ENCODE data around the gene MBD5.

The MBD5 gene

DNA sequence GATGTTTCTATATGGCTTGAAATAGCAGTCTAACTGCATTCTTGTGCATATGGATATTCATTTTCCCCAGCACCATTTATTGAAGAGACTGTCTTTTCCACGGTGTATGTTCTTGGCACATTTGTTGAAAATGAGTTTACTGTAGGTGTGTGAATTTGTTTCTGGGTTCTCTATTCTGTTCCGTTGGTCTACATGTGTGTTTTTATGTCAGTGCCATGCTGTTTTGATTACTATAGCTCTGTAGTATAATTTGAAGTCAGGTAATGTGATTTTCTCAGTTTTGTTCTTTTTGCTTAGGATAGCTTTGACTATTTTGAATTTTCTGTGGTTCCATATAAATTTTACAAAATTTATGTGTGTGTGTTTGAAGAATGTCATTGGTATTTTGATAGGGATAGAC is 201.0 kb downstream of the MBD5 start:
- no peak for DNase-seq (ENCODE audit: low spot score)

DNA sequence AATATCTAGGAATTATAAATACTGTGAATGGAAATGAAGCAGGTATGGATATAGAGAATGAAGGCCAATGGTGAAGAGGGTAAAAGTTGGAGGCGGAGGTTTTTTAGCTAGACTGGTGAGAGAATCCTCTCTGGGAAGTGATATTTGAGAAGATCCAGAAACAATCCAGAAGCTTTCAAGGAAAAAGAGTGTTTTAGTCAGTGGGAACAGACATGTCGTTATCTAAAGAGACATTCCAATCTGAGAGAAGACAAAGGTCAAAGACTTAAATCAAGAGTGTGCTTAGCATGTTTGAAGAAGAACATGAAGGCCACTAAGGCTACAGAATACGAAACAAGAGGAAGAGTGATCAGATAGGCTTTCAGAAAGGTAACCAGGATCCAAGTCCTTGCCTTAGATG is 211.0 kb downstream of the MBD5 start:
- no peak for DNase-seq (ENCODE audit: low spot score)

DNA sequence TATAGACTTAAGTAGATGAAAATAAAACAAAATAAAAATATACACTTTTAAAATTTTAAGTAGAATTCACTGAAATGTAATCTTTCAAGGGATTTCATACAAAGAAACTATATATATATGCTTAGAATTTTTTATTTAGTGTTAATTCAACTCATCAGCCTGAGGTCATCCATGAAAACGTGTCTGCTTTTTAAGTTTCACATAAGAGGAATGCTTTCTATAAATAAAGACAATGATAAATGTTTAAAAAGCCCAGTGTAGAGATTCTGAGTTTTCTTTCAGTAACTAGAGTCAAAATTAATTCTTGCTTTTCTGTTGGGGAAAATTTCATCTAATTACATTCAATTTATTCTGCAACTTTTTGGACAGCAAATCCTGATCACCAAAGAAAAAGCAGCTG is 213.3 kb downstream of the MBD5 start:
- DNase-seq (ENCODE audit: low spot score) = no peak

DNA sequence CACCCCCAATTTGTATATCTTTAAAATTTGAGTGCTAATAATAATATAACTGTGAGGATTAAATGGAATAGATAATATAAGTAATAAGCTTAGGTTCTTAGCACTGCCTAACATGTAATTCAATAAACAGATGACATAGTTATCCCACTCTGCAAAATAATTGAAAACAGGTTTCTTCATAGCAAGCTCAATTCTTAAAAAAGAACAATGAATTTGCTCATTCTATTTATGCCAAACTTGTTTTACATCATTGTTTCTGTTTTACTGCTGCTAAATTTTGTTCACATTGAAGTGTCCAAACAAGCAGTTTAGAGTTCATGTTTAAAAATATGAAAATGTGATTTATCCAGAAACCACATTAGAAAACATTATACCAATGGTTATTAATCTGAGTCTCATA is 217.0 kb downstream of the MBD5 start:
- no peak for DNase-seq (ENCODE audit: low spot score)

DNA sequence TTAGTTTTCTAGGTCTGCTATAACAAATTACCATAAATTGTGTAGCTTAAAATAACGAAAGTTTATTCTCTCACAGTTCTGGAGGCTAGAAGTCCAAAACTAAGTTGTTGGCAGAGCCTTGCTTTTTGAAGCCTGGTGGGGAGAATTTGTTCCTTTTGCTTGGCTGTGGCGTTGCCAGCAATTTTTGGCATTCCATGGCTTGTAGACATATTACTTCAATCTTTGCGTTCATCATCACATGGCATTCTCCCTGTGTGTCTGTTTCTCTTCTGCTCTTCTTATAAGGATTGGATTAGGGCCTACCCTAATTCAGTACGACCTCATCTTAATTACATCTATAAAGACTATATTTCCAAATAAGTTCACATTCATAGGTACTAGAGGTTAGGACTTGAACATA is 217.7 kb downstream of the MBD5 start:
- DNase-seq (ENCODE audit: low spot score) = no peak

DNA sequence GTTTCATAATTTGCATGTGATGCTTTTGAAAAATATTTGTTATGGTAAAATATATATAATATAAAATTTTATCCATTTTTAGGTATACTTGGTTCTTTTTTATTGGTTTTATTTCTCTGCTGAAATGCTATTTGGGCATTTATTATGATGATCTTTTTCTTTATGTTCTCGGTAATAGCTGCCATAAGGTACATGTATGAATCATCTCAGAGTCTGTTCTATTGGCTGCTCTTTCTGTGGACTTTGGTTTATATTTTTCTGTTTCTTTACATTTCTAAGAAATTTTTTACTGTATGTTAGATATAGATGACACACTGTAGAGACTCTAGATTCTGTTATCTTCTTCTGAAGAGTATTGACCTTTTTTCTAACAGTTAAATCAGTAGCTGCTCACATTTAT is 219.9 kb downstream of the MBD5 start:
- no peak for DNase-seq (ENCODE audit: low spot score)

DNA sequence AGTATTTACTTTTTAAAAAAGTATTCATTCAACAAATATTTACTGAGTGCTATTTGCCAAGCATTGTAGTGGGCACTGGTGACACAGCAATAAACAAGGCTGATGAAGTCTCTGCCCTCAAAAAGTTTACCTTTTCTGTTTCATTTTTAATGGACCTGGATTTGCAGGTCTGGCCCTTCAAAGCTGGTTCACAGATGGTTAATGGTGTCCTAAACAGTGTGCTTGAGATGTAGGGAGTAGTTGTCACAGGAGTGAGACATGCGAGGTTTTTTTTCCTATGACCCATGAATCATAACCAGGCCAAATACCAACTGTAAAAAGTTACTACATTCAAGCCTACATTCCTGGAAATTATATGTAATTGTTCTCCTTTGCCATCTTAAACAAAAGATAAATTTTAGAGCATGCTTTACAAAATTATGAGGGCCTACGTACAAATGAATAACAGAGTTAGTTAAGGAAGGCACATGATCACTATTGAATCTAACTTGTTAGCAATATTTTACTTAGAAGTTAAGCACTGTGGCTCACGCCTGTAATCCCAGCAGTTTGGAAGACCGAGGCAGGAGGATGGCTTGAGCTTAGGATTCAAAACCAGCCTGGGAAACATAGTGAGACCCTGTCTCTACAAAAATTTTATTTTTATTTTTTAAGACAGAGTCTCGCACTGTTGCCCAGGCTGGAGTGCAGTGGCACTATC is 223.9 kb downstream of the MBD5 start:
- DNase-seq (ENCODE audit: low spot score) = no peak

DNA sequence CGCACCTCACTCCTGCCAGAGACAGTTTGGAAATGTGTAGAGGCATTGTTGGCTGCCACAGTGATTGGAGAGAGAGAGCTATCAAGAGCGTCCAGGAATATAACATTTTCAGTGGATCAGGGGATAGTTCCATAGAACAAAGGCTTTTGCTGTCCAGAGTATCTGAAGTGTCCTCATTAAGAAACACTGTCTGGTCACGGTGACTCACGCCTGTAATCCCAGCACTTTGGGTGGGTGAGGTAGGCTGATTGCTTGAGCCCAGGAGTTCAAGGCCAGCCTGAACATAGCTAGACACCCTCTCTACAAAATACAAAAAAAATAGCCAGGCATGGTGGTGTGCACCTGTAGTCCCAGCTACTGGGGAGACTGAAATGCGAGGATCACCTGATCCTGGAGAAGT is 231.1 kb downstream of the MBD5 start:
- no peak for DNase-seq (ENCODE audit: low spot score)

DNA sequence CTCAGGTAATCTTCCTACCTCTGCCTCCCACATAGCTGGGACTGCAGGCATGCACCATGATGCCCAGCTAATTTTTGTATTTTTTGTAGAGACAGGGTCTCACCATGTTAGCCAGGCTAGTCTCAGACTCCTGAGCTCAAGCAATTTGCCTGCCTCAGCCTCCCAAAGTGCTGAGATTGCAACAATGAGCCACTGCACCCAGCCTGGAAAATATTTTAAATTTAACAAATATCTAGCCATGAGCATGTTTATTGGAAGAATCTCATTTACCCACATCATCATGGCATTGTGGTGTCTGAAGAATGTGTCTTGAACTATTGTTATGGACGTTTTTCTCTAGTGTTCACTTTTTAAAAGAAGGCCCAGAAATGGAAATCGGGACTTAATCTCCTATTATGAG is 231.8 kb downstream of the MBD5 start:
- no peak for DNase-seq (ENCODE audit: low spot score)

DNA sequence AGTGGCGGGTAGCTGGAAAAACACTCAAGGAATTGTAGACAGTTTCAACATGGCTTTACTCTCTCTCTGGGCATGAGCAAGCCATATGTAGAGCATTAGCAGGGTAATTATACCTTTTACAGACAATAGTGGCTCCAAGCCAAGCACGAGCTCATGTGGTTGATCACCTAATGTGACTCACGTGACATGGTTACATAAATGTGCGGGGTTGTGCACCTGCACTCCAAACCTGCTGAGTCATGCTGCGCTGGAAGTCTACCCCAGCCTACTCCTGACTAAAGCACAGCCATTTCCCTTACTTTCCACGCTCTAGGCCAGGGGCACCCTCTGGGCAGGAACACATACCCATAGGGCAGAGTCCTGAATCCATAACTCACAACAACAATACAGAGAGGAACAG is 232.8 kb downstream of the MBD5 start:
- DNase-seq (ENCODE audit: low spot score) = no peak

DNA sequence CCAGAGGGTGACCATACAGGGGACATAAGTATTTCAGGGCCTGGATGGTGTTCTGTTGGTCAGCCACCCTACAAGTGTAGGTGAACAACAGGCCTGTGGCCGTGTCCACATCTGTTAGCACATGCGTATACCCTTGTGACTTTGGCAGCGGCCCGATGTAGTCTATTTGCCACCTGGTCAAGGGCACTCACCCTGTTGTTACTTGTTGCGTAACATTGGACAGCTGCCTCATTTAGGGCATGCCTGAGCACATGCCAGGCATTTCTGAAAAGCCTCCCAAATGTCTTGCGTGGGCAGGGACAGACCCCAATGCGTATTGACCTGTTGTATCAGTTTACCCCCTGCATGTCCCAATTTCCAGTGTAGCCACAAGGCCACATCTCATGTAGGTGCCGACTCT is 235.0 kb downstream of the MBD5 start:
- DNase-seq (ENCODE audit: low spot score) = no peak

DNA sequence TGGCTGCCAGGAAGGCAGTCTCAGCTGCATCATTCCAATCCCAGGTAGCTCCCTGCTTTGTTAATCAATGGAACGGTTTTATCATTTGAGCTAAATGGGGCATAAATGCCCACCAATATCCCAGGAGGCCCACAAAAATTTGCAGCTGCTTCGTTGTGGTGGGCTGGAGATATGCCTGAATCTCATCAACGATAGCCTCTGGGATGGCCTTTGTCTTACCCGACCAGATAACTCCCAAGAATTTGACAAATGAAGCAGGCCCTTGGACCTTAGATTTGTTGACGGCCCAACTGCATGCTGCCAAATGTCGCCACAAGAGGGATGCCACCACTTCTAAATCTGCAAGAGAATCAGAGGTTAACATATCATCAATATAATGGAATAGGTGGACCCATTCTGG is 236.4 kb downstream of the MBD5 start:
- DNase-seq (ENCODE audit: low spot score) = no peak

DNA sequence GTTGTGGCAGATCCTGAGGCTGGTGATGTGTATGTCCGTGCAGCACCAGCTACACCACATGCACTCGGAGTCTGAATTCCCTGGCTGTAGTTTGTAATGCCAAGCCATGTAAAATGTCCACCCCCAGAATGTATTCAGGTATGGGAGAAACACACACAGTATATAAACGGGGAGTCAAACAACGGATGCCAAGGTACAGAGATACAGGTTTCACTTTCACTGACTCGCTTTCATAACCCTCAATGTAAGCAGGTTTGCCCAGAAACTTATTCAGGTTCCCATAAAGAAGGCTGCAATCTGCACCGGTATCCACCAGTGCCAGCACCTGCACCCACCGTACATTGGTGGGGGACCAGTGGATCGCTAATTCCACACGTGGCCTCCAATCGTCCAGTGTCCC is 237.2 kb downstream of the MBD5 start:
- no peak for DNase-seq (ENCODE audit: low spot score)

DNA sequence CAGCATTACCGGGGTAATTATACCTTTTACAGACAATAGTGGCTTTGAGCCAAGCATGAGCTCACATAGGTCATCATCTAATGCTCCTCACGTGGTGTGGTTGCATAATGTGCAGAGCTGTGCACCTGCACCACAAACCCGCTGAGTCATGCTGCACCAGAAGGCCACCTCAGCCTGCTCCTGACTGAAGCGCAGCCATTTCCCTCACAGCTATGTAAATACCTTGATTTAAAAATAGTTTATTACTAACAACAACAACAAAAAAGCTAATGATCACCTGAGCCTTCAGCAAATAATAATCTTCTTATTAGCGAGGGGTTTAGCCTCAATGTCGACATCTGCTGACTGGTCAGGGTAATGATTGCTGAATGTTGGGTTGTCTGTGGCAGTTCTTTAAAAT is 238.8 kb downstream of the MBD5 start:
- no peak for DNase-seq (ENCODE audit: low spot score)

DNA sequence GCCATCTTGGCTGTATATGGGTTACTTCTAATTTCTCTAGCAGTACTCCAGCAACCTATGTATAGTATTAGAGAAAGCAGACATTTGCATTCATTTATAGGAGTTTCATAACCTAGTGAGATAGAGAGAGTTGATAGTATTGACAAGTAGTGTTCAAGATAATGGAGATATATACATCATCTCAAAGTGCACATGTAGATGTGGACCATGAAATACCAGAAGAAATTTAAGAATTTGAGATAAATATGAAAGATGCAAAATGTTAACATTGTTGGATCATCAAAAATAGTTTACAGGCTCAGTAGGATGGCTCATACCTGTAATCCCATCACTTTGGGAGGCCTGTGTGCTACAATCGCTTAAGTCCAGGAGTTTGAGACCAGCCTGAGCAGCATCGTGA is 243.0 kb downstream of the MBD5 start:
- no peak for DNase-seq (ENCODE audit: low spot score)

DNA sequence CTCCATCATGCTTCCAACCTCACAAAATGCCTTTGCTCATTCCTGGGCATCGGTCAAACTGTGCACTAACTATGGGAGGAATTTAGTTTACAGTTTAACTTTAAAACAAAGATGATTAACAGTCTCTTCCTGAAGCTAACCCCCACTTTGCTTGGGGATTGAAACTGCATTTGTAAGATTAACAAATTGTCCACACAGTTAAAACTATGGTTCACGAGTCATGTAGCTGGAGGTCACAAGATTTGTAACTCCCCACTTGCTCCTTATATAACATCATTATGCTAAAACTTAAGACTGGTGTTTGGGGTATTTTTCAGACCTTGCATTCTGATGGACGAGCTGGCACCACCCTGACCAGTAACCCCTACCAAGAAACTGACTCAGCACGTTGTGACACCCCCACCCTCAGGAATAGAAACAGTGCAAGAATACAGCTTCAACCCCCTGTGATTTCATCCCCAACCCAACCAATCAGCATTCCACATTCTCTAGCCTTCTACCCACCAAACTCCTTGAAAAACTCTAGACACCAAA is 252.3 kb downstream of the MBD5 start:
- DNase-seq (ENCODE audit: low spot score) = no peak

DNA sequence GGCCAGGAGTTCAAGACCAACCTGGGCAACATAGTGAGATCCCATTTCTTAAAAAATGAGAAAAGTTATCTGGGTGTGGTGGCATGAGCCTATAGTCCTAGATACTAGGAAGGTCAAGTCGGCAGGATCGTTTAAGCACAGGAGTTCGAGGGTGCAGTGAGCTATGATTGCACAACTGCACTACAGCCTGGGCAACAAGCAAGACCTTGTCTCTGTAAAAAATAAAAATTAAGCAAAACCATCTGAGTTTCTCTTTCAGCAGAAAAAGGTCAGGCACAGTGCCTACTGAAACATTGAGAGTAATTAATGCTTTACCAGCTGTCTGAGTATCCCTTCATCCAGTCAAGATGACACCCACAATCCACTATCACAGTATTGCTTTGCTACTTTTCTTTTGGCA is 258.3 kb downstream of the MBD5 start:
- no peak for DNase-seq (ENCODE audit: low spot score)

DNA sequence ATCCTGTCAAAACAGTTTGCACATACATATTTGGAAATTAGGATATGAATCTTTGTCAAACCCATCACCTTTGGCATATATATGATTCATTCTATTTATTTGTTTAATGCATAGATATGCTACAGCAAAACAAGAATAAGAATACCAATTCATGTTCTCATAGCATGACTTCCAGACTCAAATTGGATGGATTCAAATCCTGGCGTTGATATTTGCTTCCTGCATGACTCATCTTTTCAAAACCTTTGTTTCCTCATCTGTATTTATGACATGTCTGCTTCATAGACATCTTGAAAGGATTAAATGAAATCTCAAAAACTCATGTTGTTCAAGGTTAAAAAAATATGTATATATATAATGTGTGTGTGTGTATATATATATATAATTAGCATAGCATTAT is 261.3 kb downstream of the MBD5 start:
- DNase-seq (ENCODE audit: low spot score) = no peak

DNA sequence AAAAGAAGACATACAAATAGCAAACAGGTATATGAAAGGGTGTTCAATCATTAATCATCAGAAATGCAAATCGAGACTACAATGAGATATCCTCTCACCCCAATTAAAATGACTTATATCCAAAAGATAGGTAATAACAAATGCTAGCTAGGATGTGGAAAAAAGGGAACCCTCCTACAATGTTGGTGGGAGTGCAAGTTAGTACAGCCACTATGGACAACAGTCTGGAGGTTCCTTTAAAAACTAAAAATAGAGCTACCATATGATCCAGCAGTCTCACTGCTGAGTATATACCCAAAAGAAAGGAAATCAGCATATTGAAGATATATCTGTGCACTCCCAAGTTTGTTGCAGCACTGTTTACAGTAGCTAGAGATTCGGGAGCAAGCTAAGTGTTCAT is 271.5 kb downstream of the MBD5 start:
- DNase-seq (ENCODE audit: low spot score) = no peak

DNA sequence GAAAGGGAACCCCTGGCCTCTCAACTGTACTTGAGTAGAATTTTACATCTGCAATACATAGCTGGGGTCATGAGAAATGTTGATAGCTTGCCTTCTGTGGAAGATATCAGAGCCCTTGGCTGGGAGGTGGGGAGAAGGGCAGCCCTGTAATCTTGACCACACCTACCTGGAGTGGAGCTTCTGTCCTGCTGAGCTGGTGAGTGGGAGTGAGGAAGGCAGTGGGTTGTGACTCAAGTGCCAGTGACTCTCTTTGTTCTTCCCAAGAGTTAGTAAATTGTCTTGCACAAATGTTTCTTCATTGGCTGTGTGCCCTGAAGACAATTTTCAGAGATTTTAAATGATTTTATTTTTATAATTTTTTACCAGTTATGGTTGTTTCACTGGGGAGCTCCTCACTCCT is 277.3 kb downstream of the MBD5 start:
- no peak for DNase-seq (ENCODE audit: low spot score)

DNA sequence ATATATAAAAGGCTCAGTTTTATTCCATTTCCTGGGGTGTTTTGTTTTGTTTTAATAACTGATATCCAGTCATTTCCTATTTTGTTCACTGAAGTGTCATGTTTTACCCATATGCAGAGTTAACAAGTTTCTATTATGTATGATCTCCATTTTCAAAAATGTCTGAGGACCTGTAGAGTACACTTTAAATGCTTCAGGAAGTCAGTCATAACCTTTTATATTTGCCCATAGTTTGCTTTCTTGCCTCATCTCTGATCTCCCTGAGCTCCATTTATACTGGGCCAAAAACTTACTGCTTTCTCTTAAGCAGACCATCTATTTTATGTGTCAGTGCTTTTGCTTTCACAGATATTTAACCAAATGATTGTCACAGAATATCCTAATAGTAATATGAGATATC is 278.7 kb downstream of the MBD5 start:
- DNase-seq (ENCODE audit: low spot score) = no peak

DNA sequence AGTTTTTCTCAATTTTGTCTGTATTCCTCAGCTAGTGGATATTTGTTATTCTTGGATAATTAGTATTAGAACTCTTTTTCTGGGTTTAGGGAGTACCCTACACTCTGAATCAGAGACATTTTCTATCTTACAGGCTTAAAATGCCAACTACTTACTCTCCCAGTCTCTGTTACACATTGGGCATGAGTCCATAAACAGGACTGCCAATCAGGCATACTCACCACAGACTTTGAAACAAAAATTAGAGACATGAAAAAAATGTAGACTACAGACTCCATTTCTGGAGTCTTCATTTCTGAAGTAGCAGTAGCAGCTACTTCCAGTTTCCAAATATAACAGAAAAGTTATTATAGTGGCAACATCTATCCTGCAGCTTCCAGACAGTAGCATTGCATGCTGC is 279.7 kb downstream of the MBD5 start:
- DNase-seq (ENCODE audit: low spot score) = no peak

DNA sequence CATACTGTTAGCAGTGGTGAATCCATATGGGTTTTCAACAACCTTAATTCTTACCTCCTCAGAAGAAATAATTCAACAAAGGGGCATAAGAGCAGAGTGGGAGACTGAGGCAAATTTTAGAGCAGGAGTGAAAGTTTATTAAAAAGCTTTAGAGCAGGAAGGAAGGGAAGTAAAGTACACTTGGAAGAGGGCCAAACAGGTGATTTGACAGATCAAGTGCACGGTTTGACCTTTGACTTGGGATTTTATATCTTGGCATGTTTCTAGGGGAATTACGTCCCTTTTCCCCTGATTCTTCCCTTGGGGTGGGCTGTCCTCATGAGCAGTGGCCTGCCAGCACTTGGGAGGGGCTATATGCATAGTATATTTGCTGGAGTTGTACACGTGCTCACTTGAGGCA is 280.5 kb downstream of the MBD5 start:
- DNase-seq (ENCODE audit: low spot score) = no peak

DNA sequence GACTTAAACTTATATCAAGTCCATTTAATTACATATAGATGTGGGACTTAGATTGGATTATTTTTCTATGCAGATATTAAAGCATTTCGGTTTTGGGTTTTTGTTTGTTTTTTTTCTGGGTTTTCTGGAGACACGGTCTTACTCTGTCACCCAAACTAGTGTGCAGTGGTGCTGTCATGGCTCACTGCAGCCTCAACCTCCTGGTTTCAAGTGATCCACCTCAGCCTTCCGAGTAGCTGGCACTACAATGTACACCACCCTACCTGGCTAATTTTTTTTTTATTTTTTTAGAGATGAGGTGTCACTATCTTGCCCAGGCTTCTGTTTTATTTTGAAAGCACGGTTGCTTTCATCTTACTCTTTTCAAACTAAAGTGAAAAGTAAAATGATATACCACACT is 281.6 kb downstream of the MBD5 start:
- DNase-seq (ENCODE audit: low spot score) = no peak

DNA sequence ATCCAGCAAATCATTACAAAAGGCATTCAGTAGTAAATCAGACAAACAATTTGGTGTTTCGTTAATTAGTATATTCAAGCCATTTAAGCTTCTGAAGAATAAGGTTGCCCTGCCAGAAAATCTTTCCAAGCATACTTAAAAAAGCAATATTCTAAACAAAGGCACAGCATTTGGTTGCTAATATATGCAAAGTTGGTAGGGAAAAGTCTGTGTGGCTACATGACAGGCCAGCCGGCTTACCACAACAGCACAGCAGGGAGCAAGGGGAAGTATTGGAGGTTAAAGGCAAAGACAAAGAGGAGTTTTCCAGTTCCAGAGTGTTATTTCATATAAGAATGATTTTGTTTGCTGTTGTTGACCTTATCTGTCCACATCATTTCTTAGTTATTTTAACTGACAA is 282.3 kb downstream of the MBD5 start:
- peak; percentile 9 for DNase-seq (ENCODE audit: low spot score)
